Head of caudate nucleus (tissue), 42 donors: ENCODE data around the gene PTPRG.
"Not testable (repeated sequence)": the region's sequence is repeated elsewhere in the genome, so short reads cannot be mapped to it uniquely, and the experiment has no call there.

ENCODE experiments used
- DNase-seq, 42 donors: peaks; one replicate each; pipeline versions ENCODE4 v3.0.0 to v3.0.0-alpha.2; 2020 to 2021; ENCODE audit warnings: mixed read lengths in 7 of 42
- intact Hi-C: fragments of 100-400 bp; cut with DNase I; formaldehyde crosslinking; loops from one replicate; pipeline ENCODE4 v1.15.0; 2022

PTPRG gene

GRCh38 chr3:61697301-61697700 is 135.9 kb downstream of the PTPRG start:
- intact Hi-C loops: no loop called here
- DNase-seq: no peak

GRCh38 chr3:61698278-61699072 is 137.1 kb downstream of the PTPRG start:
- intact Hi-C loops, DNase-seq: not testable (repeated sequence)

- intact Hi-C loops: no loop called here
- DNase-seq: no peak
Measured at GRCh38 chr3:61699622-61700021, 138.3 kb downstream of the PTPRG start.

- intact Hi-C loops: no loop called here
- no peak for DNase-seq
Measured at GRCh38 chr3:61701011-61701410, 139.6 kb downstream of the PTPRG start.

DNA sequence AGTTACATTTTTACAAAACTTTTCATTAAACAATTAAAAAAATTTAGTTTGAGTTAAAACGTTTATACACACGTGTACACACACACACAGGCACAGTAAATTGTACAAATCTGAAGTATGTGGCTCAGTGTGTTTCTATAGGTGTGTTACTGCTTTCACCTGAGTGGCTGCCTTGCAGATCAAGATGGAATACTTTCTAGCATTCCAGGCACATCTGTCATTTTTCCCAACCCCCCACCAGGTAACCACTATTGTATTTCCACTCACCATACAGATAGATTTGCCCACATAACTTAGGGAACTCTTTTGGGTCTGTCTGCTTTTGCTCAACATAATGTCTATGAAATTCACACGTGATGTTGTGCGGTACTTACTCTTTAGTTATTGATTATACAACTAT is 141.1 kb downstream of the PTPRG start:
- intact Hi-C loops: no loop called here
- DNase-seq: no peak

DNA sequence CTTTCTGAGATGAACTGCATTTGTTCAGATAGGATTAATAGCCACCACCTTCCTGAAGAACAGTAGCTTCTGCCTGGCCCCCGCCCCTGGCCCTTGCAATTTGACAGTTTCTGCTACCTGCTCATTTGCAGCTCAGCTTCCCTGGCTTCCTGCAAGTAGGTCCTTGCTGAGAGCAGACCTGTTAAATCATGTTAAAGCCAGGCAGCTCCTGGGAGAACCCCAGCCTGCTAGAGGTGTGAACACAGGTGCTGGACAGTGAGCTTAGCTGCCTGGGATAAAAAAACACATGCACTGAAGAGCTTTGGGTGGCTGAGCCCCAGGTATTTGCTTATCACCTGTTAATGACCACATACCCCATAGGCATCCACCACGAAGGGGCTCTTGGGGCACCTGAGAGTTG is 143.4 kb downstream of the PTPRG start:
- intact Hi-C loops: no loop called here
- no peak for DNase-seq

GRCh38 chr3:61707492-61707891 is 146.1 kb downstream of the PTPRG start:
- intact Hi-C loops: no loop called here

GRCh38 chr3:61710920-61711319 is 149.5 kb downstream of the PTPRG start:
- DNase-seq, intact Hi-C loops: not testable (repeated sequence)

More at GRCh38 chr3:61707492-61707891, 146.1 kb downstream of the PTPRG start:
- DNase-seq: no peak

DNA sequence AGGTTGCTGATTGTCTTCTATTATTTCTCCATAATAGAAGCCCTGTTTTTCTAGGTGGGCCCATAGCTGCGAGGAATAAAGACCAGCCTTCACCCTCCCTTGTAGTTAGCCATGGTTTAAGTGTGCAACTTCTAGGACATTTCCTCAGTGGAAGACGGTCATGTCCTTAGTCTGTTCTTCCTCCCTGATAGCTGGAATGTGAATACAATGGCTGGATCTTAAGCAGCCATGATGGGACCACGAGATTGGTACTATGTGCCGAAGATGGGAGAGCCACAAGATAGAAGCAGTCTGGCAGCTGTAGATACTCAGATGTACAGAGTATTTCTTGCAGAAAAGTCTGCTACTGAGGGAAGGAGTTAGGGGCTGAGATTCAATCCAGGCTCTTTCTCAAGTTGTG is 152.9 kb downstream of the PTPRG start:
- intact Hi-C loops: no loop called here
- no peak for DNase-seq

- intact Hi-C loops: no loop called here
- no peak for DNase-seq
Measured at GRCh38 chr3:61715886-61716527, 154.6 kb downstream of the PTPRG start.

- DNase-seq, intact Hi-C loops: not testable (repeated sequence)
Measured at GRCh38 chr3:61716693-61717092, 155.3 kb downstream of the PTPRG start.

DNA sequence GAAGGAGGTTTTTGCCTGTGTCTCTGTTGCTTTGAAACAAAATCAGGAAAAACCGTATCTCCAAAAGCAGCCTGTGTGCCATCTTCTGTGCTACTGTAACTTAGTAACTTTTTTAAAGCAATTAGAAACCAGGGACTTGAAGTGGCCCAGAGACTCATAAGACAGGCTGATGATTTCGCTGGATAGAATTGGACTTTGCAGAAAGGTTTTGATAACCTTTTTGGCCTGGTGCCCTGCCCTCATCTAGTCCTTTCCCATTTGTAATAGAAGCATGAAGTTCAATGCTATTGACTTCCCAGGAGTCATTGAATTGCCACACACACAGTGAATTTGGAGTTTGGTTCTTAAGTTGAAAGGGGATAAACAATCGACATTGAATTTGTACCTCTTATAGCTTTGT is 157.2 kb downstream of the PTPRG start:
- DNase-seq: no peak

GRCh38 chr3:61719278-61719977 is 158.1 kb downstream of the PTPRG start:
- intact Hi-C loops: no loop called here
- DNase-seq: peak in 5 of 42 donors; percentile 6 to 46 (median 12)

More for the DNA sequence above, 157.2 kb downstream of the PTPRG start:
- intact Hi-C loops: no loop called here

GRCh38 chr3:61723038-61723437 is 161.7 kb downstream of the PTPRG start:
- intact Hi-C loops: no loop called here

DNA sequence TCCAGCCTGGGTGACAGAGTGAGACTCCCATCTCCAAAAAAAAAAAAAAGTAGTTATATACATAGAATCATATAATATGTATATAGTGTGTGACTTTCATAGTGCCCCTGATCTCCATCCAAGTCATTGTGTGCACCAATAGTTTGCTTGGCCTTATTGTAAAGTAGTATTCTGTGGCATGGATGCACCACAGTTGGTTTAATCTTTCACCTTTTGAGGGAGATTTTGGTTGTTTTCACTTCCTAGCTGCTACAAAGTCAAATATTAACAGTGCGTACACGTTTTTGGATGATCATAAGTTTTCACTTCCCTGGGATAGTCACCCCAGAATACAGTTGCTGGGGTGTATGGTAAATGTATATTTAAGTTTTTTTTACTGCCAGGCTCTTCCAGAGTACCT is 162.8 kb downstream of the PTPRG start:
- DNase-seq: no peak
- intact Hi-C loops: no loop called here

More at GRCh38 chr3:61723038-61723437, 161.7 kb downstream of the PTPRG start:
- DNase-seq: no peak

- intact Hi-C loops: no loop called here
- no peak for DNase-seq
Measured at GRCh38 chr3:61724801-61725200, 163.4 kb downstream of the PTPRG start.

- no peak for DNase-seq
- intact Hi-C loops: no loop called here
Measured at GRCh38 chr3:61725851-61726333, 164.5 kb downstream of the PTPRG start.

DNA sequence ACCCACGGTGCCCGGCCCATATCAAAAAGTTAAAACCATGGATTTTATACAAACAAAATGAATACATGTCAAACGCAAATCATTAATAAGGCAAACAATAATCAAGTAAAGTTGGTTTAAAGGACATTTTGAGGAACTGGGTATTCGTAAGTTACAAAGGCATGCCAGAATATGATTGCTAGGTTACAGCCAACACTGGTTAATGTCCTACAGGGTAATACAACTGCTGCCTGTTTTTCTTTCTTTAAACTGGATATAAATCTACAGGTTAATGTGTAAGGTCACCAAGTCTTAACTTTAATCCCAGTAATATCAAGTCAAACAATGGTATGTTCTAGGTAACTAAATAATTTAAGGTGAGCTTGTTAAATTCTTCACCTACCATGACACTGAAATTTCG is 166.1 kb downstream of the PTPRG start:
- no peak for DNase-seq
- intact Hi-C loops: no loop called here

GRCh38 chr3:61729038-61729634 is 167.8 kb downstream of the PTPRG start:
- intact Hi-C loops: no loop called here
- no peak for DNase-seq

DNA sequence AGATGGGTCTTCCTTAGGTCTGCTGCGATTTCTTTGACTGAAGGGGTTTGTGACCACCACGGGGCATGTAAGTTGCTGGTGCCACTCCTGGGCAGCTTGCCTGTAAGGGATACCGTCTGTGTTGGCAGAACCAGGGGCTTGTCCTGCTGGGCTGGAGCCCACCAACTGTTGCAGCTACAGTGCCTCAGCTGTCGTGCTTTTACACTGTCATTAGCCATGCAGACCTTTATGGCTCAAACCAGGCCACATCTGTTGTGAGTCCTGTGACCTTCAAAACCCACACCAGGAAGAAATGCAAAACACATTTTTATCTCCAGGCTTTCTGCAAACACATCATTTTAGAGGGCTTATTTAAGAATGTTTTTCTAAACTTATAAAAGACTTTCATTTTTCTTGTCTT is 168.7 kb downstream of the PTPRG start:
- DNase-seq: no peak
- intact Hi-C loops: no loop called here
